HG03342 (cell line): ENCODE data around the gene CBLN2.

Experiments used
- ATAC-seq: cut with Tn5 transposase; IDR thresholded peaks from one replicate; pipeline ENCODE4 v1.9.1; 2021; ENCODE audit warnings: mild to moderate bottlenecking, moderate library complexity; ENCODE audit not compliant: unreplicated experiment

CBLN2 gene

DNA sequence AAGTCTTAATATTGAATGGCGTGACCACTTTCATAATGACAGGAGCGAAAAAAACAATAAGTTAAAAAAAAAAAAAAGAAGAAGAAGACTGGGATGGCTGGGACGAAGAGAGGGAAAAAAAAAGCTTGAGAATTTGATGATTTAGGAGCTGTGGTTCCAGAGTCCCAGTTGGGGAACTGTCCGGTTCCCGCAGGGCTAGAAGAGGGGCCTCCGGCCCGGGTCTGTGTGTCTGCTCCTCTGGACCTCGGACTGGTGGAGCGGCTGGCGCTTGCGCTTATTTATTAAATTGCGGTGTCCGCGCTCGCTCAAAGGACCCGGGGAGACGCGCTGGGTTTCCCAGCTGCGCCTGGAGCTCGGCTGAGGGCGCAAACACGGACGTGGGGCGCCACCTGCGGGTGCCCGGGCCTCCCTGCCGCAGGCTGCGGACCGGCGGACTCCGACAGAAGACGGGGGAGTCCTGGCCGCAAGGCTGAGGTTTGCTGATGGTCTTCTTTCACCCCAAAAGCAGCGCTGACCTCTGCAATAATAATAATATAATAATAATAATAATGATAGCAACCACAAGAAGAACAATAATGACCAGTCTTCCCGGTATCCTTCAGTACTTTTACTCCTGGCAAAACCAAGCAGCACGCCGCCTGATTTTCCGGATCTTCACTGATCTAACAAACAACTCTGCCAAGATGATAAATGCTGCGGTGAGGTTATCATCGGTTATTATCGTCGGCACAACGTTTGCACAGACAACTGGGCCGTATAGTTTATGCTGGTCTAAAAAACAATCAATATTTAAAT, at the start of gene CBLN2:
Gene CBLN2, minus strand, starts transcription at position 251 of the 795 bp plus-strand sequence. CDS start 2,182 bp downstream, outside the sequence.
- ATAC-seq: peak; percentile 93

GRCh38 chr18:72588360-72588759, 44.2 kb upstream of the CBLN2 start:
- ATAC-seq: no peak

DNA sequence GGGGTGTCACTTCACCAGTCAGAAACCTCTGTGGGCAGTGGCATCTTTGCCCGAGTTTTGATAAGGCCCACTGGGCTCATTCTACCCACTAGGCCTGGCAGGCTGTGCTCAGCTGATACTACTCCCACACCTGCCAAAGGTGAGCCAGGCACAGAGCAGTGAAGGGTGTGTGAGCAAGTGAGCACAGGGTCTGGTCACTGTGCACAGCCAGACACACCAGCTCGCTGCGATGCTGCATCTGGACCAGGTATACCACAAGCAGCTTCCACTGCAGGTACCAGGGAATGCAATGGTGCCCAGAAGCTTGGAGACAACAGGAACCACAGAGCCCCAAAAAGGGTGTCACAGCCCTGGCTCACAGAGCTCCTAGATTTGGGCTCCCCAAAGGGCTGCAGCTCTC, 40.6 kb upstream of the CBLN2 start:
- no peak for ATAC-seq

DNA sequence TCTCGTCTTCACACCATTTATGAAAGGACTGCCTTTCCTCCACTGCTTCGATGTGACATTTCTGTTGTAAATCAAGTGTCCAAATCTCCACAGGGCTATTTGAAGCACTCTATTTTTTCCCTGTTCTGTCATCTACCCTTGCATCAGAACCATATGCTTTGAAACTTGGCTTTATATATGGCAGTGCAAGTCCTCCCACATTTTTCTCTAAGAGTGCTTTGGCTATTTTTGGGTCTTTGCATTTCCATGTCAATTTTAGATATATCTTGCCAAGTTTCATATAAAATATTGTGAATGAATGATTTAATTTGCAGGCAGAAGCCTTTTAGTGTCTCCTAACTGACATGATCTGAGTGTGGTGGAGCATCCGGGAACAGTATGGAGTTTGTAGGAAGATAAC, 37.8 kb upstream of the CBLN2 start:
- ATAC-seq: no peak

- ATAC-seq: no peak
These were observed 28.8 kb upstream of the CBLN2 start for GRCh38 chr18:72572896-72573295.

GRCh38 chr18:72566290-72566689, 22.1 kb upstream of the CBLN2 start:
- ATAC-seq: no peak

DNA sequence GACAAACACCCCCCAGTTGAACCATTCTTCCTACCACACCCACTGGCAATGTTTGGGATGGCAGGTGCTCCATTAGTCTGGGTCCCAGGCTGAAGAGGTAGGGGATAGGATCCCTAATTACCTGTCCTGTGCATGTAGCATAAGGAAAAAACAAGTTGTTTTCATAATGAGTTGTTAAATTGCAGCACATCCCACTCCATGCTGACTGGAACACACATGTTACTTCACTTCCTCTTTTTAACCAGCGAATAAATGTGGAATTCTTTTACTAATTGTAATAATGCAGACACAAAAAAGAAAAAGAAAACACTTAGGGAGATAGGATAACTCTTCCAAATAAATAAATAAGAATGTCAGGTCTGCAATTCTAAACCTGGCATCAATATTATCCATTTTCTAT, 11.8 kb upstream of the CBLN2 start:
- ATAC-seq: no peak

GRCh38 chr18:72555101-72555500, 11.0 kb upstream of the CBLN2 start:
- ATAC-seq: no peak

DNA sequence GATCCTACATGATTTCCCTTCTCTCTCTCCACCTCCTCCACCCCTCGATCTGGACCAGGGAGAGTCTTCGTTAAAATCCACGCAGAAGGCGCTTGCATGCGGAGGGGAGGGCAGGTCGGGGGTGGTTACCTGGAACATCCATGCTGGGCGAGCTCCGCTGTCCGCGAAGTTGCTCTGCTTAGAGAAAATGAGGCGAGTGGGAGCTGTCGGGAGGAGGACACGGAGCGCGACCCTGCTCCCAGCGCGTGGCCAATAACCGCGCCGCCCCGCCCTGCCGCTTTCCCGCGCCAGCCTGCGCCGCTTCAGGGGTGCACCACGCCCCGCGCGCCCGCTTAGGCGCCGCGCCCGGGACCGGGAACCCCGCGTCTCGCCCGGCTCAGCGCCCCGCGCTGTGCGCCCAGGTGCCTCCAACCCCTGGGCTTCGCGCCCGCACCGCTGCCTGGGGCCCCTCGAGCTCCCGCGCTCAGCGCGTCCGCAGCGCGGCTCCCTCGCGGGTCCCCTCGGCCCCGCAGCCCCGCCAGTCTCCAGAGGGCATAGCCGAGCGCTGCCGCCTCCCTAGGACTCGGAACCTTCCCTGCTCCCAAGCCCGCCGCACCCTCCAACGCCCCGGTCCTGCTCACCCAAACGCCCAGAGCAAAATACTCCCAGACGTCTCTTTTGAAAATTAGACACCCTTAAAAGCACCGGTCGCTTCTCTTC, 636 bp downstream of the CBLN2 start:
- ATAC-seq: no peak

DNA sequence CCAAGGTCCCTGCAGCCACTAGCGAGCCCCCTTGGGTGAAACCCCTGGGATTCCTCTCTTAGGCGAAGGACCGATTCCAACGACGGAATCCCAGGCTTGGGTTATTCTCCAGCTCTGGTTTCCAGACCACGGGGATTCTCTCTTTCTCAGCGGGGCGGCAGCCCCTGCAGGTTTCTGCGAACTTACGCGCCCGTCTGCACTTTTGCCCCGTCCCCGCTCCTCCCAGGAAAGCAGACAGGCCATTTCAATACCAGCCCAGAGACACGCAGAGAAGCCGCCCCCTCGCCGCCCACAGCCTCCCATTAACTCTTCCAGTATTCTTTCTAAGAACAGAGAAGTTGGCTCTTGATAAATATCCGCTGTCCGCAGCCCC, 1.2 kb downstream of the CBLN2 start:
- no peak for ATAC-seq

- ATAC-seq: no peak
These were observed 1.8 kb downstream of the CBLN2 start for GRCh38 chr18:72542342-72542741.

DNA sequence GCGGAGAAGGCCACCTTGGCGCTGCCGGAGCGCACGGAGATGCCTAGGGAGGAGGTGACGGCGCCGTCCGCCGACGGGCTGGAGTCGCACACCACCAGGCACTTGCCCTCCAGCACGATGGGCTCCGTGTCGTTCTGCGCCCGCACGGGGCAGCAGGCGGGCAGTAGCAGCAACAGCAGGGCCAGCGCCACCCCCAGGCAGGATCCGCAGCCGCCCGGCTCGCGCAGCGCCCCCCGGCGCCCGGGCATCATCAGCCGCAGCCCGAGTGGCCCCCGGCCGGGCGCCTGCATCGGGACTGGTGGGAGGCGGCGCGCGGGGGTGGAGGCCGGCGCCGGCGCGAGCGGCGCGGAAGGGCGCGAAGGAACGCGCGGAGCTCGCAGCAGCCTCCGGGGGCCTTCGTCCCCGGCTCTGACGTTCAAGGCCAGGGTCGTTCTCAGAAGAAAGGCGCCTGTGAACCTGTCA, 2.2 kb downstream of the CBLN2 start:
- no peak for ATAC-seq

- no peak for ATAC-seq
These were observed 4.2 kb downstream of the CBLN2 start for GRCh38 chr18:72539901-72540300.

GRCh38 chr18:72530622-72531021, 13.5 kb downstream of the CBLN2 start:
- ATAC-seq: no peak

DNA sequence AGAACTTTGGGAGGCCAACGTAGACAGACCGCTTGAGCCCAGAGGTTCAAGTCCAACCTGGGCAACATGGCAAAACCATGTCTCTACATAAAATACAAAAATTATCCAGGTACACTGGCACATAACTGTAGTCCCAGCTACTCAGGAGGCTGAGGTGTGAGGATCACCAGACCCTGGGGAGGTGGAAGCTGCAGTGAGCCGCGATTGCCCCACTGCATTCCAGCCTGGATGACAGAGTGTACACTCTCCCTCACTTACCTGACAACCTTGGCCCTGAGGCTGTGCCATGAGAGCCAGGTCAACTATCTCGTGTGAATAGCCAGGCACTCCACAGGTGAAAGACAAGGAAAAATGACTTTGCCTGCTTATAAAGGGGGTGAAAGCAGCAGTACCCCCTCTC, 39.3 kb downstream of the CBLN2 start:
- ATAC-seq: no peak

DNA sequence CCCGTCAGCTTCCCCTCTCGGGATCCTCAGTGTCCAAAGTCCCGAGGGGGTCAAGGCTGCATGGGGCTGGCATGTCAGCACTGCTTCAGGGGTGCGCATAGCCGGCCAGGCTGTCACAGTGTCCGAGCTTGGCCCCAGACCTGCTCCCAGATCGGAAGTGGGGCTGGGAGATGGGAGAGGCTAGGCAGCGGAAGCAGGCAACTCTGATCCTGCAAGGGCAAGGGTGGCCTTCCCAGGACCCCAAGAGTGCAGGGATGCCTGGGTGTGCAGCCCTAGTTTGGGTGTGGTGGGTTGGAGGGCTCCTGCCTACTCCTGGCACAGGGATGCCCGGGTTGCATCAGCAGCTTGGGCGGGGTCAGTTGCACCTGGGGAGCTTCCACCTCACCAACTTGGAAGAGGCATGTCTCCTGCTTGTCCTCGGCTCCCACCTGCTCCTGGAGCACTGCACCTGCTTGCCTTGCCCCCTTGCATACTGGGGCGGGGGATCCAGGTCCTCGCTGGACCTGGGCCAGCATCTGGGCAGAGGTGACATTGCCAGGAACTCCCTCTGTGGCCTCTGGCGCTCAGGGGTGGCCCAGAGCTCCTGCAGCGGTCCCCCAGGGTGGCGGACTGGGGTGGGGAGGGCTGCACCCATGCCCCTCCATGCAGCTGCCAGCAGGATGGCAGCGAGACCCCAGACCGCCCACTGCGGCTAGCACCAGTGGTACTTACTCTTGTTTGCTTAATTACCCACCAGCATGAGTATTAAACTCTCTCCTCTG, 41.3 kb downstream of the CBLN2 start:
- no peak for ATAC-seq

GRCh38 chr18:72492497-72492896, 51.6 kb downstream of the CBLN2 start:
- ATAC-seq: no peak
